Endothelial cell of umbilical vein (primary cell): ENCODE data around the gene VIPR1.

Source experiments
- CTCF ChIP-seq, 2 donors: IDR thresholded peaks; 1 replicate in 1 of 2; 2 replicates in 1 of 2; pipeline ENCODE4 v1.5.1; 2011; ENCODE audit warnings: low read length in 2 of 2, mild to moderate bottlenecking in 2 of 2, moderate library complexity in 2 of 2, control low read depth in 1 of 2, inconsistent platforms in 1 of 2, low read depth in 1 of 2; ENCODE audit not compliant: insufficient read depth in 1 of 2; ENCODE audit errors: extremely low read depth in 1 of 2
- EZH2 ChIP-seq: IDR thresholded peaks from 2 replicates; pipeline ENCODE4 v1.6.1; 2012; ENCODE audit warnings: borderline replicate concordance, low read depth, mild to moderate bottlenecking, moderate library complexity, low read length, inconsistent platforms; ENCODE audit not compliant: severe bottlenecking
- FOS ChIP-seq: IDR thresholded peaks from 2 replicates; pipeline ENCODE4 v1.6.1; 2011; ENCODE audit warnings: mild to moderate bottlenecking, low read length, moderate library complexity, borderline replicate concordance; ENCODE audit not compliant: insufficient read depth
- JUN ChIP-seq: IDR thresholded peaks from 2 replicates; pipeline ENCODE4 v1.6.1; 2011; ENCODE audit warnings: borderline replicate concordance, low read depth; ENCODE audit not compliant: insufficient read length, insufficient read depth
- MAX ChIP-seq: IDR thresholded peaks from 2 replicates; pipeline ENCODE4 v1.6.1; 2011; ENCODE audit not compliant: insufficient read depth, insufficient read length
- POLR2A ChIP-seq: IDR thresholded peaks from 2 replicates; pipeline ENCODE4 v1.6.1; 2012; ENCODE audit warnings: low read depth, mild to moderate bottlenecking, control low read depth, low read length
- POLR2AphosphoS5 ChIP-seq: IDR thresholded peaks from 2 replicates; pipeline ENCODE4 v1.6.1; 2012; ENCODE audit warnings: low read depth, mild to moderate bottlenecking, control low read depth, low read length, moderate library complexity; ENCODE audit not compliant: insufficient read depth

- TF ChIP-seq CTCF (IDR thresholded peaks at IDR 0.05; ENCODE audit: extremely low read depth in 1 of 2, insufficient read depth in 1 of 2, low read depth in 1 of 2, low read length in 2 of 2) (no peak), JUN (no peak), POLR2A (no peak), POLR2AphosphoS5 (no peak), EZH2 (no peak), MAX (no peak), FOS (no peak)
These were observed 72.8 kb downstream of the VIPR1 start for GRCh38 chr3:42575137-42575741.
